Urothelium cell line (cell line): ENCODE results near the gene PDZD2.

Experiments
- DNase-seq: peaks from one replicate; pipeline ENCODE4 v3.0.0; 2011; ENCODE audit warnings: low spot score, mixed read lengths
- FAIRE-seq: peaks from 2 replicates; lab custom pipeline; 2011; peaks lifted over from hg19 to GRCh38; lab: Jason Lieb, UNC

PDZD2 gene

GRCh38 chr5:32155211-32155610, 516.3 kb downstream of the PDZD2 start:
- no peak for DNase-seq
- no peak for FAIRE-seq

GRCh38 chr5:32156635-32157034, 517.7 kb downstream of the PDZD2 start:
- no peak for FAIRE-seq

GRCh38 chr5:32157078-32157477, 518.1 kb downstream of the PDZD2 start:
- no peak for DNase-seq

More at GRCh38 chr5:32156635-32157034, 517.7 kb downstream of the PDZD2 start:
- no peak for DNase-seq

GRCh38 chr5:32158679-32158975, 519.7 kb downstream of the PDZD2 start:
- DNase-seq = no peak
- no peak for FAIRE-seq

More at GRCh38 chr5:32157078-32157477, 518.1 kb downstream of the PDZD2 start:
- no peak for FAIRE-seq

- FAIRE-seq (no peak), DNase-seq (no peak)
Measured at GRCh38 chr5:32159328-32160072, 520.6 kb downstream of the PDZD2 start.

GRCh38 chr5:32160228-32160627, 521.3 kb downstream of the PDZD2 start:
- DNase-seq = no peak
- no peak for FAIRE-seq
